OCI-LY1 (cell line): ENCODE data around the gene MAP3K3.

Experiments used
- CTCF ChIP-seq: fragments of 200-600 bp; sonication (generic), shearing (Covaris generic); IDR thresholded peaks from 2 replicates; pipeline ENCODE4 v1.5.1; 2017; ENCODE audit warnings: mild to moderate bottlenecking, antibody characterized with exemption, low read length, moderate library complexity, mixed read lengths
- EZH2 ChIP-seq: fragments of 200-600 bp; sonication (generic), shearing (Covaris generic); IDR thresholded peaks from 2 replicates; pipeline ENCODE4 v1.8.0; 2017; ENCODE audit warnings: borderline replicate concordance, mixed run types, mild to moderate bottlenecking, antibody characterized with exemption, low read length, moderate library complexity, mixed read lengths

- TF ChIP-seq CTCF (no peak), EZH2 (no peak)
Measured at GRCh38 chr17:63703556-63704258, 81.5 kb downstream of the MAP3K3 start.
